PC-9 (cell line): ENCODE results near the gene MOB3C.

Experiments
- EZH2 ChIP-seq: fragments of 200-600 bp; sonication (generic); IDR thresholded peaks from 2 replicates; pipeline ENCODE4 v1.8.0; 2017; ENCODE audit warnings: antibody characterized with exemption, low read depth
- TF ChIP-seq, protein P1 (sequence below): fragments of 200-600 bp; sonication (generic); conservative IDR thresholded peaks from 2 replicates; pipeline ENCODE4 v1.6.1; 2017; ENCODE audit warnings: mixed run types, antibody characterized with exemption, mild to moderate bottlenecking, moderate library complexity

- TF ChIP-seq, protein P1, sequence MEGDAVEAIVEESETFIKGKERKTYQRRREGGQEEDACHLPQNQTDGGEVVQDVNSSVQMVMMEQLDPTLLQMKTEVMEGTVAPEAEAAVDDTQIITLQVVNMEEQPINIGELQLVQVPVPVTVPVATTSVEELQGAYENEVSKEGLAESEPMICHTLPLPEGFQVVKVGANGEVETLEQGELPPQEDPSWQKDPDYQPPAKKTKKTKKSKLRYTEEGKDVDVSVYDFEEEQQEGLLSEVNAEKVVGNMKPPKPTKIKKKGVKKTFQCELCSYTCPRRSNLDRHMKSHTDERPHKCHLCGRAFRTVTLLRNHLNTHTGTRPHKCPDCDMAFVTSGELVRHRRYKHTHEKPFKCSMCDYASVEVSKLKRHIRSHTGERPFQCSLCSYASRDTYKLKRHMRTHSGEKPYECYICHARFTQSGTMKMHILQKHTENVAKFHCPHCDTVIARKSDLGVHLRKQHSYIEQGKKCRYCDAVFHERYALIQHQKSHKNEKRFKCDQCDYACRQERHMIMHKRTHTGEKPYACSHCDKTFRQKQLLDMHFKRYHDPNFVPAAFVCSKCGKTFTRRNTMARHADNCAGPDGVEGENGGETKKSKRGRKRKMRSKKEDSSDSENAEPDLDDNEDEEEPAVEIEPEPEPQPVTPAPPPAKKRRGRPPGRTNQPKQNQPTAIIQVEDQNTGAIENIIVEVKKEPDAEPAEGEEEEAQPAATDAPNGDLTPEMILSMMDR, result no peak
- no peak for TF ChIP-seq EZH2
Measured at GRCh38 chr1:46562498-46562897, 54.1 kb downstream of the MOB3C start.
